CD4-positive, CD25-positive, alpha-beta regulatory T cell (primary cell): ENCODE measurements around the gene MYO7A. TPM values are rescaled to one million over a fixed set of nuclear protein-coding genes. Genes with fewer than 3 reads are reported as not detected.
"Not testable (repeated sequence)": the region's sequence is repeated elsewhere in the genome, so short reads cannot be mapped to it uniquely, and the experiment has no call there.

Experiments used
- ATAC-seq, 2 donors: fragments of 150-1000 bp; cut with Tn5 transposase; one replicate each; pipeline ENCODE4 v1.10.0; 2021; ENCODE audit warnings: low read depth in 2 of 2, moderate number of reproducible peaks in 2 of 2, moderate library complexity in 1 of 2
- DNase-seq, 3 donors: peaks; one replicate each; pipeline versions ENCODE4 v3.0.0 to v3.0.0-alpha.2; 2012 to 2022; ENCODE audit warnings: mixed read lengths in 1 of 3
- H3K27ac ChIP-seq: one replicate; pipeline ENCODE4 v1.7.0; 2013; ENCODE audit warnings: mild to moderate bottlenecking, low read length; ENCODE audit not compliant: insufficient read depth, poor library complexity, severe bottlenecking
- H3K27me3 ChIP-seq: one replicate; pipeline ENCODE4 v1.7.0; 2013; ENCODE audit warnings: low read length; ENCODE audit not compliant: control insufficient read depth, insufficient read depth
- H3K36me3 ChIP-seq: one replicate; pipeline ENCODE4 v1.7.0; 2013; ENCODE audit warnings: mild to moderate bottlenecking, low read length, moderate library complexity; ENCODE audit not compliant: control insufficient read depth, insufficient read depth
- H3K4me1 ChIP-seq: 2 replicates; pipeline ENCODE4 v1.7.0; 2013; ENCODE audit warnings: mild to moderate bottlenecking, low read length; ENCODE audit not compliant: insufficient read depth, control insufficient read depth, poor library complexity, severe bottlenecking
- H3K4me3 ChIP-seq: one replicate; pipeline ENCODE4 v1.7.0; 2013; ENCODE audit warnings: low read depth, mild to moderate bottlenecking, low read length, moderate library complexity
- H3K9me3 ChIP-seq, 2 experiments: 1 replicate in 1 of 2; 2 replicates in 1 of 2; pipeline ENCODE4 v1.7.0; 2013; ENCODE audit warnings: low read length in 2 of 2, mild to moderate bottlenecking in 1 of 2, moderate library complexity in 1 of 2; ENCODE audit not compliant: control insufficient read depth in 2 of 2
- H3K27ac Mint-ChIP-seq, 3 donors: one replicate each; pipeline ENCODE4 v1.8.0; 2020 to 2022; ENCODE audit warnings: mild to moderate bottlenecking in 3 of 3, mixed read lengths in 3 of 3, moderate library complexity in 2 of 3
- H3K27me3 Mint-ChIP-seq: one replicate; pipeline ENCODE4 v1.8.0; 2022; ENCODE audit warnings: mild to moderate bottlenecking, mixed read lengths
- H3K36me3 Mint-ChIP-seq: one replicate; pipeline ENCODE4 v1.8.0; 2020; ENCODE audit warnings: mixed read lengths
- H3K4me1 Mint-ChIP-seq, 4 donors: one replicate each; pipeline ENCODE4 v1.8.0; 2020 to 2022; ENCODE audit warnings: mixed read lengths in 4 of 4, mild to moderate bottlenecking in 1 of 4
- H3K4me3 Mint-ChIP-seq, 4 donors: one replicate each; pipeline ENCODE4 v1.8.0; 2020 to 2022; ENCODE audit warnings: mild to moderate bottlenecking in 4 of 4, mixed read lengths in 4 of 4, moderate library complexity in 3 of 4
- H3K9me3 Mint-ChIP-seq, 7 donors: one replicate each; pipeline ENCODE4 v1.8.0; 2020 to 2022; ENCODE audit warnings: mixed read lengths in 7 of 7, mild to moderate bottlenecking in 3 of 7, moderate library complexity in 2 of 7
- polyA plus RNA-seq, 4 donors: library from polyadenylated mRNA; unstranded; fragments of 300-500 nt; fragmentation: Illumina TruSeq; gene quantifications; one replicate each; pipeline ENCODE4 v1.2.3, GENCODE V29; 2021
- total RNA-seq: library from RNA; stranded (reverse); gene quantifications from one replicate; pipeline ENCODE4 v1.2.3, GENCODE V29; 2022

Gene MYO7A
- total and polyA plus RNA-seq, 5 donors from 2014 or later = 0.12 to 0.84 (median 0.18) TPM; not detected in 1

GRCh38 chr11:77095551-77096490 lies 32.2 kb upstream of the MYO7A start:
- DNase-seq (no peak), ATAC-seq (no peak)
- Mint-ChIP-seq H3K27me3 (no peaks in the 10 kb centered on the region), H3K36me3 (no peaks in the 10 kb centered on the region), H3K4me3 (no peak overlapping the region), H3K9me3 (peaks cover 0 to 1% (median 0%) of the 10 kb centered on the region in 7 donors), H3K27ac (no peak overlapping the region), H3K4me1 (peaks cover 0 to 5% (median 1%) of the 10 kb centered on the region in 4 donors)
- Histone ChIP-seq H3K4me3 (no peak overlapping the region), H3K27me3 (no peaks in the 10 kb centered on the region), H3K36me3 (no peaks in the 10 kb centered on the region), H3K9me3 (no peaks in the 10 kb centered on the region), H3K4me1 (peaks cover 3% of the 10 kb centered on the region), H3K27ac (no peak overlapping the region)

GRCh38 chr11:77096591-77097019 lies 31.4 kb upstream of the MYO7A start:
- H3K36me3 Mint-ChIP-seq = no peaks in the 10 kb centered on the region
- peak overlapping the region in 1 of 4 donors; percentile 47 for H3K4me3 Mint-ChIP-seq
- H3K27ac Mint-ChIP-seq = no peak overlapping the region
- peaks cover 0 to 1% (median 0%) of the 10 kb centered on the region in 7 donors for H3K9me3 Mint-ChIP-seq
- no peak overlapping the region for H3K4me3 ChIP-seq
- no peaks in the 10 kb centered on the region for H3K36me3 ChIP-seq
- no peaks in the 10 kb centered on the region for H3K27me3 ChIP-seq
- H3K27ac ChIP-seq = no peak overlapping the region
- DNase-seq = no peak
- no peaks in the 10 kb centered on the region for H3K4me1 ChIP-seq
- ATAC-seq = no peak
- no peaks in the 10 kb centered on the region for H3K4me1 Mint-ChIP-seq
- no peaks in the 10 kb centered on the region for H3K27me3 Mint-ChIP-seq
- no peaks in the 10 kb centered on the region for H3K9me3 ChIP-seq

GRCh38 chr11:77097180-77097579 lies 30.9 kb upstream of the MYO7A start:
- H3K4me1 Mint-ChIP-seq, DNase-seq, H3K4me3 ChIP-seq, H3K9me3 ChIP-seq, H3K36me3 ChIP-seq, H3K27ac ChIP-seq, H3K9me3 Mint-ChIP-seq, H3K27ac Mint-ChIP-seq, H3K4me3 Mint-ChIP-seq, H3K27me3 Mint-ChIP-seq, H3K36me3 Mint-ChIP-seq, H3K27me3 ChIP-seq, H3K4me1 ChIP-seq, ATAC-seq: not testable (repeated sequence)

- Mint-ChIP-seq H3K9me3 (peaks cover 0 to 1% (median 0%) of the 10 kb centered on the region in 7 donors), H3K27ac (no peak overlapping the region), H3K4me1 (no peaks in the 10 kb centered on the region), H3K4me3 (no peak overlapping the region), H3K36me3 (no peaks in the 10 kb centered on the region), H3K27me3 (no peaks in the 10 kb centered on the region)
- Histone ChIP-seq H3K36me3 (no peaks in the 10 kb centered on the region), H3K27ac (no peak overlapping the region), H3K9me3 (no peaks in the 10 kb centered on the region), H3K27me3 (no peaks in the 10 kb centered on the region), H3K4me1 (no peaks in the 10 kb centered on the region), H3K4me3 (no peak overlapping the region)
- no peak for ATAC-seq
- no peak for DNase-seq
Observed at GRCh38 chr11:77100166-77101042, 27.6 kb upstream of the MYO7A start.

GRCh38 chr11:77101043-77101537 lies 27.0 kb upstream of the MYO7A start:
- ATAC-seq (no peak), DNase-seq (peak in 1 of 3 donors; percentile 26)
- H3K4me1 ChIP-seq = no peaks in the 10 kb centered on the region
- H3K36me3 ChIP-seq = no peaks in the 10 kb centered on the region
- H3K9me3 Mint-ChIP-seq = peaks cover 0 to 1% (median 0%) of the 10 kb centered on the region in 7 donors
- H3K9me3 ChIP-seq = no peaks in the 10 kb centered on the region
- H3K36me3 Mint-ChIP-seq = no peaks in the 10 kb centered on the region
- H3K27me3 ChIP-seq = no peaks in the 10 kb centered on the region
- no peaks in the 10 kb centered on the region for H3K27me3 Mint-ChIP-seq
- no peak overlapping the region for H3K27ac ChIP-seq
- H3K4me3 ChIP-seq = no peak overlapping the region
- no peak overlapping the region for H3K27ac Mint-ChIP-seq
- no peak overlapping the region for H3K4me3 Mint-ChIP-seq
- H3K4me1 Mint-ChIP-seq = no peaks in the 10 kb centered on the region

GRCh38 chr11:77102246-77103210 lies 25.5 kb upstream of the MYO7A start, which contains the start of gene OMP:
Gene OMP, plus strand, starts transcription at chr11:77102840. Its CDS starts 0 bp downstream, at chr11:77102840.
- Histone ChIP-seq H3K9me3 (no peaks in the 10 kb centered on the region), H3K4me1 (no peaks in the 10 kb centered on the region), H3K27ac (no peak within 1 kb of the TSS), H3K36me3 (no peaks in the 10 kb centered on the region), H3K4me3 (no peak within 1 kb of the TSS), H3K27me3 (no peaks in the 10 kb centered on the region)
- no peaks in the 10 kb centered on the region for H3K27me3 Mint-ChIP-seq
- ATAC-seq (no peak), DNase-seq (no peak)
- no peaks in the 10 kb centered on the region for H3K36me3 Mint-ChIP-seq
- H3K9me3 Mint-ChIP-seq = peaks cover 0 to 1% (median 0%) of the 10 kb centered on the region in 7 donors
- H3K4me1 Mint-ChIP-seq = no peaks in the 10 kb centered on the region
- peak within 1 kb of the TSS in 1 of 3 donors; percentile 63 for H3K27ac Mint-ChIP-seq
- H3K4me3 Mint-ChIP-seq = no peak within 1 kb of the TSS

- Mint-ChIP-seq H3K27ac (no peak overlapping the region), H3K9me3 (peaks cover 0 to 1% (median 0%) of the 10 kb centered on the region in 7 donors), H3K36me3 (no peaks in the 10 kb centered on the region)
Observed at GRCh38 chr11:77103319-77103718, 24.7 kb upstream of the MYO7A start.

More at GRCh38 chr11:77103319-77103718, 24.7 kb upstream of the MYO7A start:
- Histone ChIP-seq H3K9me3 (no peaks in the 10 kb centered on the region), H3K4me1 (no peaks in the 10 kb centered on the region), H3K27me3 (no peaks in the 10 kb centered on the region), H3K4me3 (no peak overlapping the region), H3K27ac (no peak overlapping the region), H3K36me3 (no peaks in the 10 kb centered on the region)
- DNase-seq = no peak
- no peak for ATAC-seq
- Mint-ChIP-seq H3K4me3 (no peak overlapping the region), H3K27me3 (no peaks in the 10 kb centered on the region), H3K4me1 (no peaks in the 10 kb centered on the region)
